GM12864 (cell line): ENCODE measurements around the gene SGSH.
A peak's percentile ranks its signal among the peaks of the same experiment; 100 is the strongest.

Experiments
- DNase-seq: peaks from one replicate; pipeline ENCODE4 v3.0.0-alpha.2; 2011; ENCODE audit warnings: low read depth
- H3K4me3 ChIP-seq: 2 replicates; pipeline ENCODE4 v1.5.1; 2011; ENCODE audit warnings: mild to moderate bottlenecking, low read depth, low read length, control low read depth
- CTCF ChIP-seq: IDR thresholded peaks from 2 replicates; pipeline ENCODE4 v1.5.1; 2011; ENCODE audit warnings: low read depth, mild to moderate bottlenecking, moderate library complexity, low read length, control low read depth, inconsistent platforms; ENCODE audit errors: missing control alignments

Gene SGSH

GRCh38 chr17:80252871-80253270, 32.7 kb upstream of the SGSH start:
- H3K4me3 ChIP-seq, result no peak overlapping the region
- peak; percentile 73 for TF ChIP-seq CTCF
- no peak for DNase-seq

- no peak for DNase-seq
- no peak for TF ChIP-seq CTCF
- H3K4me3 ChIP-seq, result no peak overlapping the region
Observed at GRCh38 chr17:80251966-80252365, 31.8 kb upstream of the SGSH start.

- no peak overlapping the region for H3K4me3 ChIP-seq
- TF ChIP-seq CTCF, result no peak
- DNase-seq, result no peak
Observed at GRCh38 chr17:80248894-80249710, 29.0 kb upstream of the SGSH start.

- no peak overlapping the region for H3K4me3 ChIP-seq
- no peak for DNase-seq
- no peak for TF ChIP-seq CTCF
Observed at GRCh38 chr17:80248001-80248893, 28.1 kb upstream of the SGSH start.

GRCh38 chr17:80247561-80247960, 27.4 kb upstream of the SGSH start:
- no peak for DNase-seq
- TF ChIP-seq CTCF, result no peak
- H3K4me3 ChIP-seq, result no peak overlapping the region

- no peak for DNase-seq
- no peak for TF ChIP-seq CTCF
Observed at GRCh38 chr17:80246726-80247125, 26.6 kb upstream of the SGSH start.

More at GRCh38 chr17:80246726-80247125, 26.6 kb upstream of the SGSH start:
- no peak overlapping the region for H3K4me3 ChIP-seq
